Measurements from ENCODE around the gene CIBAR2.

GRCh38 chr16:85078952-85079351 is 33.3 kb downstream of the CIBAR2 start:
- no peak for TF ChIP-seq CTCF (IDR thresholded peaks at IDR 0.05)
- TF ChIP-seq POLR2A (IDR thresholded peaks at IDR 0.05) = no peak
- TF ChIP-seq EP300 (IDR thresholded peaks at IDR 0.05) = no peak

Data from ovary (tissue), 3 donors.